RWPE2 (cell line): ENCODE measurements around the gene NBPF4.
"Not testable (repeated sequence)": the region's sequence is repeated elsewhere in the genome, so short reads cannot be mapped to it uniquely, and the experiment has no call there.

Experiments
- ATAC-seq: fragments of 200-7000 bp; cut with Tn5 transposase; 3 replicates; pipeline ENCODE4 v1.9.1; 2021; ENCODE audit warnings: low read depth
- DNase-seq: peaks from one replicate; pipeline ENCODE4 v3.0.0-alpha.2; 2020; ENCODE audit warnings: low spot score
- H3K27ac ChIP-seq: fragments of 450-650 bp; 2 replicates; pipeline ENCODE4 v1.5.1; 2017; ENCODE audit warnings: mild to moderate bottlenecking; ENCODE audit not compliant: poor library complexity, severe bottlenecking
- H3K27me3 ChIP-seq: fragments of 250-450 bp; sonication (Bioruptor Pico); 2 replicates; pipeline ENCODE4 v1.5.1; 2021; ENCODE audit warnings: mild to moderate bottlenecking, moderate library complexity; ENCODE audit not compliant: insufficient read depth, poor library complexity, severe bottlenecking
- H3K36me3 ChIP-seq: fragments of 250-450 bp; sonication (Bioruptor Pico); 2 replicates; pipeline ENCODE4 v1.5.1; 2020; ENCODE audit warnings: low read depth, mild to moderate bottlenecking, moderate library complexity
- H3K4me1 ChIP-seq: fragments of 250-450 bp; sonication (Bioruptor Pico); 2 replicates; pipeline ENCODE4 v1.5.1; 2021; ENCODE audit warnings: mild to moderate bottlenecking, moderate library complexity; ENCODE audit not compliant: insufficient read depth, poor library complexity, severe bottlenecking
- H3K4me3 ChIP-seq: fragments of 250-450 bp; sonication (Bioruptor Pico); 2 replicates; pipeline ENCODE4 v1.5.1; 2021; ENCODE audit warnings: mild to moderate bottlenecking, moderate library complexity; ENCODE audit not compliant: severe bottlenecking
- H3K9me3 ChIP-seq: fragments of 250-450 bp; sonication (Bioruptor Pico); 2 replicates; pipeline ENCODE4 v1.5.1; 2021; ENCODE audit warnings: mild to moderate bottlenecking, moderate library complexity; ENCODE audit not compliant: severe bottlenecking

Gene NBPF4

GRCh38 chr1:108243976-108244375 is at the start of gene NBPF4:
TSS of gene NBPF4 (minus strand) at chr1:108244076. CDS start at chr1:108243761, 315 bp downstream.
- H3K36me3 ChIP-seq, H3K27me3 ChIP-seq, H3K9me3 ChIP-seq, DNase-seq, H3K27ac ChIP-seq, ATAC-seq, H3K4me1 ChIP-seq, H3K4me3 ChIP-seq: not testable (repeated sequence)

DNA sequence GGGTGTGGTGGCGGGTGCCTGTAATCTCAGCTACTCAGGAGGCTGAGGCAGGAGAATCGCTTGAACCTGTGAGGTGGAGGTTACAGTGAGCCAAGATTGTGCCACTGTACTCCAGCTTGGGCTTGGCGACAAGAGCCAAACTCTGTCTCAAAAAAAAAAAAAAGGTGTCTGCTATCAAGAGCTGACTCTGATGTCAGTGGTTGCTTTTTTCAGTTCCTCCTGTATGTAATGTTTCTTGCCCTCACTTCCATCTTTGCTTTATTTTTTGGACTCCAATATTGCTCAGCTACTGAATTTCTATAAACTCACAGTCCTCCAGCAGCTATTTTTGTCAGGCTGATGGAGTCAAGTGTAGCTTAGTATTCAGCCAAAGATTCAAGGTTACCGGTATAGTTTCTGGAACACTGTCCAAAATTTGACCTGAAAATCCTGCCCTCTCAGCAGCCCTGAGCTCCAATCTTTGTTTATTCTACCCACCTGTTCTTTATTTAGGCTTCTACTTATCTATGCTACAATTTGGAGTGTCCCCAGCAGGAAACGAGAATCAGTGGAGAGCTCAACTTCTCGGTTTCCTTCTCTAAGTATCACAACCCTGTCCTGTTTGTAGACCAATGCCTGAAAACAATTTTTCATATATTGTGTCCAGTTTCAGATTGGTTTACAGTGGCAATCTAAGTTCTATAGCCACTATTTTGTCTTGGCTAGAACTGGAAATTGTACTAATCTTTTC is 38.8 kb upstream of the NBPF4 start:
- not testable (repeated sequence) for H3K9me3 ChIP-seq, H3K4me3 ChIP-seq, H3K4me1 ChIP-seq, H3K27me3 ChIP-seq, H3K36me3 ChIP-seq, DNase-seq, ATAC-seq, H3K27ac ChIP-seq

DNA sequence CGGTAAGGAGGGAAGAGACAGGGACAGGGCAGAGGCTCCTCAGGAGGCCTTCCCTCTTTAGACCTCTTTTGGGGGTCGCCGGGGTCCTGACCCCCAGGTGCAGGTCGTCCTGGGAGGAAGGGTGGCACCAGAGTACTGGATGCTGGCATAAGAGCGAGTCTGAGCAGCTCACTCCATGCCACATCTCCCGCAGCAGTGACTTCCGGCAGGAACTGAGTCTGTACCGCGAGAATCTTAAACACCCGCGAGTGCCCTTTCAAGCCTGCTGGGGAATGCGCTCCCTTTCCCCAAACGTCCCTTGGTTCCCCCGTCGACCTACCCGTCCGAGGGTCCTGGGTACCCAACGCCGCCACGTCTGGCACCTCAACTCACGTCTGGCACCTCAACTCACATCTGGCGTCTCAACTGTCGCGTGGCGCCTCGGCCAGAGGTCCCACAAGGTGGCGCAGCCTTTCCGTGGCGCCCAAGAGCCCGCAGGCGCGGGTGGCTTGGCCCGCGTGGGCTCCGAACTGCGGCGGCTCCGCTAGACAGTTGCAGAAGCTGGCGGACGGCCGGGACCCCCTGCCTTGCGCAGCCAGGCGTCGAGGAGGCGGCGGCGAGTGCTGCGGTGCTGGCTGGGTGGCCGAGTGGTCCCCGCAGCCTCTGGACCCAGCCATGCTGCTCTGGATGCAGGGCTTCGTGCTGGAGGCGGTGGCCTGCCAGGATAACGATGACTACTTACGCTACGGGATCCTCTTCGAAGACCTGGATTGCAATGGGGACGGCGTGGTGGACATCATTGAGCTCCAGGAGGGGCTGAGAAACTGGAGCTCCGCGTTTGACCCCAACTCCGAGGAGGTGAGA is 28.8 kb upstream of the NBPF4 start:
- not testable (repeated sequence) for H3K4me3 ChIP-seq, H3K9me3 ChIP-seq, H3K36me3 ChIP-seq, H3K4me1 ChIP-seq, H3K27me3 ChIP-seq, DNase-seq, H3K27ac ChIP-seq
- ATAC-seq: peak; percentile 46; the same call in 2 of the 3 replicates

DNA sequence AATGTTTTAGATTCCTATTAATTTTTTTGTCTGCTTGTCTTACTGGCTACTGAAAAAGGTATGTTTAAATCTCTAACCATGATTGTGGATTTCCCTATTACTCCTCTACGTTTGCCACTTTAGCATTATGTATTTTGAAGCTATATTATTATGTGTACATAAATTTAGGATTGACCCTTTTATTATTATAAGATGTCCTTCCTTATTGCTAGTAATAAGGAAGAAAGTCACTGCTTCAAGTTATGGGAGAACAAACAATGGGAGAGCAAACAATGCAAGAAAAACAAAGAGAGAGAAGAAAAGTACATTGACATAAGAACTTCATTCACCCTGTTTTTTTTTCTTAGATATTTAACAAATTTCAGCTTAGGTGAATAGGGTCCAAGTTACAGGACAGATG is 23.2 kb upstream of the NBPF4 start:
- H3K4me3 ChIP-seq, ATAC-seq, DNase-seq, H3K27ac ChIP-seq, H3K36me3 ChIP-seq, H3K4me1 ChIP-seq, H3K27me3 ChIP-seq, H3K9me3 ChIP-seq: not testable (repeated sequence)

- not testable (repeated sequence) for H3K9me3 ChIP-seq, DNase-seq, H3K27me3 ChIP-seq, ATAC-seq, H3K27ac ChIP-seq, H3K36me3 ChIP-seq, H3K4me3 ChIP-seq, H3K4me1 ChIP-seq
Measured at GRCh38 chr1:108261967-108262366, 18.1 kb upstream of the NBPF4 start.

GRCh38 chr1:108261519-108261918 is 17.6 kb upstream of the NBPF4 start:
- not testable (repeated sequence) for ATAC-seq, H3K9me3 ChIP-seq, H3K27me3 ChIP-seq, H3K4me1 ChIP-seq, H3K36me3 ChIP-seq, DNase-seq, H3K4me3 ChIP-seq, H3K27ac ChIP-seq

DNA sequence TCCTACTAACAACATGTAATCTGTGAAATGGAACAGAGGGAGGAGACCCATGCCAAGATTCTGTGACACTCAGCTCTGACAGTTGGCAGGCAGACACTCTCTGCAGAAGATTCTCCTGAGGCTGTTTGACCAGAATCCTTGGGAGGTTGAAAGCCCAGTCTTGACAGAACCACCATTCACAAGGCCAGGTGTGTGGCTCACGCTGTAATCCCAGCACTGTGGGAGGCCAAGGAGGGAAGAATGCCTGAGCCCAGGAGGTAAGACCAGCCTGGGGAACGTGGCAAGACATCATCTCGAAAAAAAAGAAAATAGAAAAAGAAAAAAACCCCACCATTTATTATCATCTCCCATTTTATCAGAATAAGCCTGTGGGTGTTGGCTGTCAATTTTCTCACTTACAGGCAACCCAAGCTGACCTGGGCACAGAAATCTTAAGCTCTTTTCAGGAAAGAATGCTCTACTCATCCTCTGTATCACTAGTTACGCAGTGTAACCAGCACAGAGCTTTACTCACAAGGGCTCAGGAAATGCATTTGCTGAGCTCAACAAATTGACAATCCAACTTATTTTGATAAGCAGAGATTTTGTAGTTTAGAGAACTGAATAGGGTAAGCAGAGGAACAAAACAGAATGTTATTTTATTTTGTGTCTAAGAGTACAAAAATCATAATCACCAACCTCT is 16.8 kb upstream of the NBPF4 start:
- H3K9me3 ChIP-seq, H3K27ac ChIP-seq, DNase-seq, H3K27me3 ChIP-seq, H3K4me3 ChIP-seq, H3K4me1 ChIP-seq, H3K36me3 ChIP-seq, ATAC-seq: not testable (repeated sequence)

DNA sequence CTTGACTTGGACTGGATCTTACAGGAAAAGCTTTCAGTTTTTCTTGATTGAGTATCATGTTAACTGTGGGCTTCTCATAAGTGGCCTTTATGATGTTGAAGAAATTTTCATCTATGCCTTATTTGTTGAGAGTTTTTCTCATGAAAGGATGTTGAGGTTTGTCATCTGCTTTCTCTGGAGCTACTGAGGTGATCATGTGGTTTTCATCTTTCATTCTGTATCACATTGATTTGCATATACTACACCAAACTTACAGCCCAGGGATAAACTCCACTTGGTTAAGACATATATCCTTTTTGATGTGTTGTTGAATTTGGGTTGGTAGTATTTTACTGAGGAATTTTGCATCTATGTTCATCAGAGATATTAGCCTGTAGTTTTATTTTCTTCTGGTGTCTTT is 11.6 kb upstream of the NBPF4 start:
- not testable (repeated sequence) for H3K4me1 ChIP-seq, H3K27ac ChIP-seq, H3K36me3 ChIP-seq, H3K4me3 ChIP-seq, H3K9me3 ChIP-seq, DNase-seq, H3K27me3 ChIP-seq, ATAC-seq

DNA sequence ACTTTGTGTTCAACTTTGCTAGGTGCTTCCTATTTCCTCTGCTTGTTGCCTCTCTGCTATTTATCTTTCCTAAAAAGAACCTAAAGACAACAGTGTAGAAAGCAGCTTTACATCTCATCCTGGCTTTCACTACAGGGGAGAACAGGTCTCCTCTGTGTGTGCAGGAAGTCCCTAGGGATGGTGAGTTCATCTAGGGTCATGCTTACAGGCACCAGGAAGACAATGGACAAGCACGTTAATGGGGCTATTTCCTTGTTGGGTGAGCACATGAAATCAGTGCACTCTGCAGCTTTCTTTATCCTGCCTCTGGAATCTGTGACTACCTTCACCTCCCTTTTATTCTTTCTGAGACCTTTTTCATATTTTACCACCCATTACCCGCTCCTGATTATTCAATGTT is 4.5 kb downstream of the NBPF4 start:
- not testable (repeated sequence) for H3K9me3 ChIP-seq, H3K36me3 ChIP-seq, H3K4me1 ChIP-seq, ATAC-seq, DNase-seq, H3K27ac ChIP-seq, H3K27me3 ChIP-seq, H3K4me3 ChIP-seq

GRCh38 chr1:108235308-108235707 is 8.6 kb downstream of the NBPF4 start:
- 0 out of 3 replicates have a peak, but pooled peaks have one; percentile 19 for ATAC-seq
- not testable (repeated sequence) for DNase-seq, H3K4me3 ChIP-seq, H3K4me1 ChIP-seq, H3K9me3 ChIP-seq, H3K27me3 ChIP-seq, H3K27ac ChIP-seq, H3K36me3 ChIP-seq

DNA sequence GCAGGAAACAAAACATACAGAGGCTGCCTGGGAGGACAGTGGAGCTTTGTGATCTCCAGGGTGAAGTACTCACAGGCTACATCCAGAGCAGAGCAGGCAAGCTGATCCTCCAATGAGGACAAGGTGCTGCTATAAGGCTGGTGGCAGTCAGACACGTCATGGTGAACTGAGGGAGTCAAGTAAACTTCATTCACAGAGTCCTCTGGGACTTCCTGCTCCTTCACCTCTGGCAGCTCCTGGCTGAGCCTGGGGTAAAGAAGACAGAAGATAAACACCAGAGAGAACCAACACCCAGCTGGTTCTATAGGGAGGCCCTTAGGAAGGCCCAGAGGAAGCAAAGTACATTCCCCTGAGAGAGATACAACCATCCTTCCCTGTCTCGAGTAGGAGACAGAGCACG is 11.7 kb downstream of the NBPF4 start:
- not testable (repeated sequence) for H3K27me3 ChIP-seq, H3K4me3 ChIP-seq, H3K36me3 ChIP-seq, DNase-seq, H3K27ac ChIP-seq, ATAC-seq, H3K9me3 ChIP-seq, H3K4me1 ChIP-seq
